ENCODE data around the gene CACNG4.

DNA sequence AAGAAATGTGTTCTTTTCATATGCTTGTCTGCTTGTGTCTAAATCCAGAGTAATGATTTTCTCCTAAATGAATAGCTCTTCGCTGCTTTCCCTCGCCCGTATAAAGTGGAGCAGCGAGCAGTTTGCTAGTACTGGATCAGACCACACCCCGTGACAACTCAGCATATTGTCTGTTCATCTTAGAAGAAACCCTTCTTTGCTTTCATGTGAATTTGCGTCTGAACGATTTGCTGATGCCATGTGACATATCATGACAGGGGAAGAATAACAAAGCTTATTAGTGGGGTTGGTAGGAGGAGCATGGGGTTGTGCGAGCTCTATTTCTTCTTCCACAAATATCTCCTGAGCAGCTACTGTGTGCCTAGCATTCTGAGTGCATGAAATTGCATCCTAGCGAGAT, 44.1 kb upstream of the CACNG4 start:
- TF ChIP-seq, protein P1, sequence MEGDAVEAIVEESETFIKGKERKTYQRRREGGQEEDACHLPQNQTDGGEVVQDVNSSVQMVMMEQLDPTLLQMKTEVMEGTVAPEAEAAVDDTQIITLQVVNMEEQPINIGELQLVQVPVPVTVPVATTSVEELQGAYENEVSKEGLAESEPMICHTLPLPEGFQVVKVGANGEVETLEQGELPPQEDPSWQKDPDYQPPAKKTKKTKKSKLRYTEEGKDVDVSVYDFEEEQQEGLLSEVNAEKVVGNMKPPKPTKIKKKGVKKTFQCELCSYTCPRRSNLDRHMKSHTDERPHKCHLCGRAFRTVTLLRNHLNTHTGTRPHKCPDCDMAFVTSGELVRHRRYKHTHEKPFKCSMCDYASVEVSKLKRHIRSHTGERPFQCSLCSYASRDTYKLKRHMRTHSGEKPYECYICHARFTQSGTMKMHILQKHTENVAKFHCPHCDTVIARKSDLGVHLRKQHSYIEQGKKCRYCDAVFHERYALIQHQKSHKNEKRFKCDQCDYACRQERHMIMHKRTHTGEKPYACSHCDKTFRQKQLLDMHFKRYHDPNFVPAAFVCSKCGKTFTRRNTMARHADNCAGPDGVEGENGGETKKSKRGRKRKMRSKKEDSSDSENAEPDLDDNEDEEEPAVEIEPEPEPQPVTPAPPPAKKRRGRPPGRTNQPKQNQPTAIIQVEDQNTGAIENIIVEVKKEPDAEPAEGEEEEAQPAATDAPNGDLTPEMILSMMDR (IDR thresholded peaks at IDR 0.05), result no peak
- no peak for TF ChIP-seq POLR2A (IDR thresholded peaks at IDR 0.05)

All from uterus (tissue), 2 donors.